ENCODE data around the gene MSI2.

Gene MSI2

DNA sequence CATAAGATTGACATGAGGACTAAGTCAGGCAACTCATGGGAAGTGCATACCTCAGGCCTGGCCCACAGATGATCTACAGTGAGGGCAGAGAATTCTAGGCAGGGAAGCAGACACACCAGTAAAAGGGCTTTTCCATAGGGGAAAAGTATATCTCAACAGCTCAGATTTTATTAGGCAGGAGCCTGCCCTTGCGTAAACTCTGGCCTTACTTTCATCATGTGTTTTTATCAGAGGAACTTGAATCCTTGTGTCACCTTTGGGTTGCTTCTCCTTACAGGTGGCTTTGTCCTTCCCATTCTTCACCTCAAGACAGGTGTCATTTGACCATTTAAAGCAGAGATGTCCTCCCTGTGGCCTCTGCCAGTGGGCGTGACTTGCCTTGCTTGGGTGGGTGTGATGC lies 138.1 kb downstream of the MSI2 start:
- no peaks in the 10 kb centered on the region for H4K20me1 ChIP-seq (ENCODE audit: insufficient read depth, low read length)
- TF ChIP-seq EZH2 (IDR thresholded peaks at IDR 0.05; ENCODE audit: borderline replicate concordance, low read length) = no peak
- TF ChIP-seq, protein P1, sequence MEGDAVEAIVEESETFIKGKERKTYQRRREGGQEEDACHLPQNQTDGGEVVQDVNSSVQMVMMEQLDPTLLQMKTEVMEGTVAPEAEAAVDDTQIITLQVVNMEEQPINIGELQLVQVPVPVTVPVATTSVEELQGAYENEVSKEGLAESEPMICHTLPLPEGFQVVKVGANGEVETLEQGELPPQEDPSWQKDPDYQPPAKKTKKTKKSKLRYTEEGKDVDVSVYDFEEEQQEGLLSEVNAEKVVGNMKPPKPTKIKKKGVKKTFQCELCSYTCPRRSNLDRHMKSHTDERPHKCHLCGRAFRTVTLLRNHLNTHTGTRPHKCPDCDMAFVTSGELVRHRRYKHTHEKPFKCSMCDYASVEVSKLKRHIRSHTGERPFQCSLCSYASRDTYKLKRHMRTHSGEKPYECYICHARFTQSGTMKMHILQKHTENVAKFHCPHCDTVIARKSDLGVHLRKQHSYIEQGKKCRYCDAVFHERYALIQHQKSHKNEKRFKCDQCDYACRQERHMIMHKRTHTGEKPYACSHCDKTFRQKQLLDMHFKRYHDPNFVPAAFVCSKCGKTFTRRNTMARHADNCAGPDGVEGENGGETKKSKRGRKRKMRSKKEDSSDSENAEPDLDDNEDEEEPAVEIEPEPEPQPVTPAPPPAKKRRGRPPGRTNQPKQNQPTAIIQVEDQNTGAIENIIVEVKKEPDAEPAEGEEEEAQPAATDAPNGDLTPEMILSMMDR (IDR thresholded peaks at IDR 0.05; ENCODE audit: low read length) = no peak
- H2AFZ ChIP-seq (ENCODE audit: low read length) = no peak overlapping the region
- no peak overlapping the region for H3K4me3 ChIP-seq (ENCODE audit: low read depth, low read length, poor library complexity, severe bottlenecking)
- peaks cover 36% of the 10 kb centered on the region for H3K79me2 ChIP-seq (ENCODE audit: insufficient read depth, low read length)
- no peak overlapping the region for H3K27ac ChIP-seq (ENCODE audit: low read depth, low read length, poor library complexity, severe bottlenecking)
- H3K4me1 ChIP-seq (ENCODE audit: insufficient read depth, low read length, severe bottlenecking) = peaks cover 16% of the 10 kb centered on the region
- H3K36me3 ChIP-seq (ENCODE audit: insufficient read depth, low read length) = peaks cover 63% of the 10 kb centered on the region
- no peak overlapping the region for H3K9ac ChIP-seq (ENCODE audit: low read length)
- H3K4me2 ChIP-seq (ENCODE audit: low read length) = no peak overlapping the region
- H3K9me3 ChIP-seq (ENCODE audit: low read length) = 0 out of 2 replicates have a peak, but pooled peaks cover 7% of the 10 kb centered on the region
- H3F3A ChIP-seq (ENCODE audit: insufficient read depth, low read length) = no peaks in the 10 kb centered on the region
- no peaks in the 10 kb centered on the region for H3K9me2 ChIP-seq (ENCODE audit: low read depth, low read length)
- H3K27me3 ChIP-seq (ENCODE audit: insufficient read depth, low read length) = no peaks in the 10 kb centered on the region

DNA sequence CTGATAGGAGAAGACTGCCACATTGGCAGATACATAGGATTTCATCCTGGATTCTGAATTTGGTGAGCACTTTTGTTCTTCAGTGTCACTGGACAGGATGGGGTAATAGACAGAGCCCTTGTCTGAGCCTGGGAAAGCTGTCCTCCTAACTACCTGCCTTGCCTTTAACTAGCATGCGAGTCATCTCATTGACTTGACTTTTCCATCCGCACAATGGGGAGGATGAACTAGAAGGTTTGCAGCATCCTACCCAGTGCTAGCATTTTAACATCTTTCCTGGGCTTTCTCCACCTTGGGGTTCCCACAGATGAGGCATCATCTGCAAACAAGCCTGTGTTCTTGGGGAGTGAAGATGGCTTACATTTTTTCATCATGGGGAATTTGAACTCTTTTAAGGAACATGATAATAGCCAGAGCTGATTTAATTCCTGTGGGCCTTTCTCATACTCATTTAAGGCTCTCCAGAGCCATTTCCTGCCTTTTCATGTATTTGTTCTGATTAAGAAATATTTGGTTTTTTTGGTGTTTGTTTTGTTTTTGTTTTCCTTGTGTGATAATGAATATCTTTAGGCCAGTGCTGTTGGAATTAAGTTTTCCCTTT lies 139.5 kb downstream of the MSI2 start:
- Histone ChIP-seq H3K27me3 (ENCODE audit: insufficient read depth, low read length) (no peaks in the 10 kb centered on the region), H3K9ac (ENCODE audit: low read length) (no peak overlapping the region), H3K36me3 (ENCODE audit: insufficient read depth, low read length) (peaks cover 62% of the 10 kb centered on the region), H3K9me2 (ENCODE audit: low read depth, low read length) (no peaks in the 10 kb centered on the region), H4K20me1 (ENCODE audit: insufficient read depth, low read length) (no peaks in the 10 kb centered on the region), H3K27ac (ENCODE audit: low read depth, low read length, poor library complexity, severe bottlenecking) (no peak overlapping the region), H3K79me2 (ENCODE audit: insufficient read depth, low read length) (peaks cover 36% of the 10 kb centered on the region), H2AFZ (ENCODE audit: low read length) (no peak overlapping the region), H3K9me3 (ENCODE audit: low read length) (0 out of 2 replicates have a peak, but pooled peaks cover 7% of the 10 kb centered on the region), H3K4me1 (ENCODE audit: insufficient read depth, low read length, severe bottlenecking) (peaks cover 26% of the 10 kb centered on the region), H3K4me3 (ENCODE audit: low read depth, low read length, poor library complexity, severe bottlenecking) (no peak overlapping the region), H3K4me2 (ENCODE audit: low read length) (no peak overlapping the region), H3F3A (ENCODE audit: insufficient read depth, low read length) (no peaks in the 10 kb centered on the region)
- TF ChIP-seq, protein P1 (IDR thresholded peaks at IDR 0.05; ENCODE audit: low read length) = no peak
- no peak for TF ChIP-seq EZH2 (IDR thresholded peaks at IDR 0.05; ENCODE audit: borderline replicate concordance, low read length)

DNA sequence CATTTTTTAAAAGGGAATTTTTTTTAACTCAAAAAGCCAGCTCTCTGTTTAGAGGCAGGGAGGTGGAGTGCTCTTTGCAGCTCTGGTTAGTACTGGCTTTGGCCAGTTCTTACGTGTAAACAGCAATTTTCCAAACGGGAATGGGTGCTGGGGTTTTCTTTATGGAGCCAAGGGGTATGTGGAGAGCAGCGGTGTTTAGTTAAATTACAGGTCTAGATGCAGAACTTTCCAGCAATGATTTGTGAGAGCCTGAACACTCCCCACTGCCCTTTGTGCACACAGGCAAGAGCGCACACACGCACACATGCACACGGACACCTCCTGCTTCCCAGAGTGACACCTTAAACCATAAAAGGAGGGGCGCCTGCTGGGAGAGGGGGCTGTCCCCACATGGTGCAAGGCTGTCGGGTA lies 140.2 kb downstream of the MSI2 start:
- Histone ChIP-seq H2AFZ (ENCODE audit: low read length) (no peak overlapping the region), H4K20me1 (ENCODE audit: insufficient read depth, low read length) (no peaks in the 10 kb centered on the region), H3K9me3 (ENCODE audit: low read length) (0 out of 2 replicates have a peak, but pooled peaks cover 7% of the 10 kb centered on the region), H3K79me2 (ENCODE audit: insufficient read depth, low read length) (peaks cover 36% of the 10 kb centered on the region), H3F3A (ENCODE audit: insufficient read depth, low read length) (no peaks in the 10 kb centered on the region), H3K4me2 (ENCODE audit: low read length) (no peak overlapping the region), H3K27me3 (ENCODE audit: insufficient read depth, low read length) (no peaks in the 10 kb centered on the region), H3K4me1 (ENCODE audit: insufficient read depth, low read length, severe bottlenecking) (peaks cover 26% of the 10 kb centered on the region), H3K9ac (ENCODE audit: low read length) (no peak overlapping the region), H3K27ac (ENCODE audit: low read depth, low read length, poor library complexity, severe bottlenecking) (no peak overlapping the region), H3K36me3 (ENCODE audit: insufficient read depth, low read length) (peaks cover 62% of the 10 kb centered on the region), H3K9me2 (ENCODE audit: low read depth, low read length) (no peaks in the 10 kb centered on the region), H3K4me3 (ENCODE audit: low read depth, low read length, poor library complexity, severe bottlenecking) (no peak overlapping the region)
- TF ChIP-seq, protein P1 (IDR thresholded peaks at IDR 0.05; ENCODE audit: low read length) = no peak
- TF ChIP-seq EZH2 (IDR thresholded peaks at IDR 0.05; ENCODE audit: borderline replicate concordance, low read length) = no peak
